Smooth muscle cell (in vitro differentiated cells): ENCODE results near the gene CFDP1. TPM values are rescaled to one million over a fixed set of nuclear protein-coding genes. Genes with fewer than 3 reads are reported as not detected.

ENCODE experiments used
- DNase-seq: peaks from one replicate; lab custom pipeline; 2025; ENCODE audit not compliant: unreplicated experiment; lab: John Stamatoyannopoulos, UW
- H2AFZ ChIP-seq: fragments of 200-600 bp; sonication (generic); 2 replicates; pipeline ENCODE4 v1.6.0; 2016; ENCODE audit warnings: antibody characterized with exemption, low read depth, mild to moderate bottlenecking
- H3F3A ChIP-seq: fragments of 200-600 bp; sonication (generic); 2 replicates; pipeline ENCODE4 v1.6.0; 2017; ENCODE audit warnings: antibody characterized with exemption, low read depth
- H3K27ac ChIP-seq: fragments of 200-600 bp; sonication (generic); 2 replicates; pipeline ENCODE4 v1.5.1; 2016; ENCODE audit warnings: low read depth, mild to moderate bottlenecking
- H3K27me3 ChIP-seq: fragments of 200-600 bp; sonication (generic); 2 replicates; pipeline ENCODE4 v1.6.1; 2016; ENCODE audit warnings: low read depth, mild to moderate bottlenecking
- H3K36me3 ChIP-seq: fragments of 200-600 bp; sonication (generic); 2 replicates; pipeline ENCODE4 v1.5.1; 2016; ENCODE audit warnings: low read depth
- H3K4me1 ChIP-seq: fragments of 200-600 bp; sonication (generic); 2 replicates; pipeline ENCODE4 v1.5.1; 2016; ENCODE audit warnings: low read depth
- H3K4me2 ChIP-seq: fragments of 200-600 bp; sonication (generic); 2 replicates; pipeline ENCODE4 v1.6.0; 2016; ENCODE audit warnings: mild to moderate bottlenecking
- H3K4me3 ChIP-seq: fragments of 200-600 bp; sonication (generic); 2 replicates; pipeline ENCODE4 v1.5.1; 2016; ENCODE audit warnings: mild to moderate bottlenecking
- H3K79me2 ChIP-seq: fragments of 200-600 bp; sonication (generic); 2 replicates; pipeline ENCODE4 v1.6.0; 2016; ENCODE audit warnings: low read depth, mild to moderate bottlenecking
- H3K9ac ChIP-seq: fragments of 200-600 bp; sonication (generic); 2 replicates; pipeline ENCODE4 v1.6.0; 2016; ENCODE audit warnings: low read depth
- H3K9me3 ChIP-seq: fragments of 200-600 bp; sonication (generic); replicated peaks from 2 replicates; pipeline ENCODE4 v1.5.1; 2016; ENCODE audit warnings: low read depth
- H4K20me1 ChIP-seq: fragments of 200-600 bp; sonication (generic); 2 replicates; pipeline ENCODE4 v1.6.0; 2016; ENCODE audit warnings: low read depth
- CTCF ChIP-seq: fragments of 200-600 bp; sonication (generic); IDR thresholded peaks from 2 replicates; pipeline ENCODE4 v1.5.1; 2017; ENCODE audit warnings: borderline replicate concordance, mild to moderate bottlenecking, antibody characterized with exemption; ENCODE audit not compliant: insufficient read depth, poor library complexity, severe bottlenecking
- WGBS: methylation state at CpG from one replicate; pipeline ENCODE4 v1.1.7; 2016; ENCODE audit warnings: low lambda C conversion rate; 5-methylcytosine and 5-hydroxymethylcytosine counted together
- polyA plus RNA-seq: library from polyadenylated mRNA; unstranded; fragments of >200 nt; fragmentation: Nextera tagmentation; extraction: Ambion mirVana; gene quantifications from 2 replicates; pipeline ENCODE4 v1.2.1, GENCODE V29; 2016
- total RNA-seq: library from RNA; depleted of rRNA; stranded (reverse); fragments of >200 nt; gene quantifications from 2 replicates; pipeline ENCODE4 v1.2.3, GENCODE V29; 2014

CFDP1 gene
- total and polyA plus RNA-seq, 2 experiments from 2014 or later = 59.0 to 91.0 TPM

GRCh38 chr16:75372236-75372856 lies 61.0 kb downstream of the CFDP1 start:
- no peak for DNase-seq
- no peak overlapping the region for H3K4me3 ChIP-seq

GRCh38 chr16:75371171-75371570 lies 62.1 kb downstream of the CFDP1 start:
- H3K27me3 ChIP-seq = no peaks in the 10 kb centered on the region
- peaks cover 3% of the 10 kb centered on the region for H4K20me1 ChIP-seq
- no peaks in the 10 kb centered on the region for H3F3A ChIP-seq
- H3K4me1 ChIP-seq = no peaks in the 10 kb centered on the region
- H3K4me2 ChIP-seq = no peak overlapping the region
- 95% methylated on average over 3 of the region's 3 CpGs for WGBS
- no peaks in the 10 kb centered on the region for H3K79me2 ChIP-seq
- no peaks in the 10 kb centered on the region for H3K36me3 ChIP-seq
- H3K27ac ChIP-seq = no peak overlapping the region
- H2AFZ ChIP-seq = no peak overlapping the region
- no peaks in the 10 kb centered on the region for H3K9me3 ChIP-seq
- H3K4me3 ChIP-seq = no peak overlapping the region
- DNase-seq = no peak
- no peak for TF ChIP-seq CTCF
- no peak overlapping the region for H3K9ac ChIP-seq

More at GRCh38 chr16:75372236-75372856, 61.0 kb downstream of the CFDP1 start:
- H3K9me3 ChIP-seq = no peaks in the 10 kb centered on the region
- no peaks in the 10 kb centered on the region for H3K79me2 ChIP-seq
- 97% methylated on average over 3 of the region's 3 CpGs for WGBS
- H3K36me3 ChIP-seq = no peaks in the 10 kb centered on the region
- no peaks in the 10 kb centered on the region for H3F3A ChIP-seq
- H2AFZ ChIP-seq = no peak overlapping the region
- peaks cover under 1% of the 10 kb centered on the region for H3K4me1 ChIP-seq
- H3K27me3 ChIP-seq = no peaks in the 10 kb centered on the region
- H3K27ac ChIP-seq = no peak overlapping the region
- no peak overlapping the region for H3K4me2 ChIP-seq
- H3K9ac ChIP-seq = no peak overlapping the region
- no peak for TF ChIP-seq CTCF
- H4K20me1 ChIP-seq = peaks cover 3% of the 10 kb centered on the region

- WGBS = 81% methylated on average over 2 of the region's 2 CpGs
- no peak for TF ChIP-seq CTCF
- no peaks in the 10 kb centered on the region for H3K9me3 ChIP-seq
- peak overlapping the region; percentile 6 for H3K27ac ChIP-seq
- H4K20me1 ChIP-seq = peaks cover 3% of the 10 kb centered on the region
- no peak for DNase-seq
- no peak overlapping the region for H3K9ac ChIP-seq
- H3K4me2 ChIP-seq = no peak overlapping the region
- H3K4me1 ChIP-seq = no peaks in the 10 kb centered on the region
- no peak overlapping the region for H2AFZ ChIP-seq
- peaks cover 9% of the 10 kb centered on the region for H3K79me2 ChIP-seq
- H3K27me3 ChIP-seq = no peaks in the 10 kb centered on the region
- no peaks in the 10 kb centered on the region for H3F3A ChIP-seq
- no peaks in the 10 kb centered on the region for H3K36me3 ChIP-seq
- H3K4me3 ChIP-seq = no peak overlapping the region
Observed at GRCh38 chr16:75364286-75364791, 69.0 kb downstream of the CFDP1 start.

GRCh38 chr16:75362846-75363245 lies 70.5 kb downstream of the CFDP1 start:
- no peaks in the 10 kb centered on the region for H3K36me3 ChIP-seq
- no peak overlapping the region for H3K9ac ChIP-seq
- no peaks in the 10 kb centered on the region for H3K27me3 ChIP-seq
- no peaks in the 10 kb centered on the region for H3K9me3 ChIP-seq
- H3K4me3 ChIP-seq = no peak overlapping the region
- H3F3A ChIP-seq = no peaks in the 10 kb centered on the region
- no peak overlapping the region for H2AFZ ChIP-seq
- DNase-seq = no peak
- H4K20me1 ChIP-seq = peaks cover 4% of the 10 kb centered on the region
- peaks cover 9% of the 10 kb centered on the region for H3K79me2 ChIP-seq
- H3K4me1 ChIP-seq = peaks cover 2% of the 10 kb centered on the region
- no peak for TF ChIP-seq CTCF
- peak overlapping the region; percentile 20 for H3K27ac ChIP-seq
- 68% methylated on average over 3 of the region's 3 CpGs for whole genome bisulfite sequencing
- H3K4me2 ChIP-seq = peak overlapping the region; percentile 3
